Measurements from ENCODE around the gene CAP2. TPM values are rescaled to one million over a fixed set of nuclear protein-coding genes. Genes with fewer than 3 reads are reported as not detected.

Gene CAP2
- total and polyA plus RNA-seq, 10 donors, result 0.68 to 2.8 (median 1.8) TPM

- DNase-seq, result no peak
- WGBS, 5 donors, result 92 to 99% (median 94%) methylated on average over 3 of the region's 3 CpGs
- no peaks in the 10 kb centered on the region for H3K9me3 ChIP-seq
- no peaks in the 10 kb centered on the region for H3K27me3 ChIP-seq (replicated peaks in 1 of 7)
- H3K4me3 ChIP-seq, result no peak overlapping the region
- H3K27ac ChIP-seq, result no peak overlapping the region
- TF ChIP-seq, protein P1, sequence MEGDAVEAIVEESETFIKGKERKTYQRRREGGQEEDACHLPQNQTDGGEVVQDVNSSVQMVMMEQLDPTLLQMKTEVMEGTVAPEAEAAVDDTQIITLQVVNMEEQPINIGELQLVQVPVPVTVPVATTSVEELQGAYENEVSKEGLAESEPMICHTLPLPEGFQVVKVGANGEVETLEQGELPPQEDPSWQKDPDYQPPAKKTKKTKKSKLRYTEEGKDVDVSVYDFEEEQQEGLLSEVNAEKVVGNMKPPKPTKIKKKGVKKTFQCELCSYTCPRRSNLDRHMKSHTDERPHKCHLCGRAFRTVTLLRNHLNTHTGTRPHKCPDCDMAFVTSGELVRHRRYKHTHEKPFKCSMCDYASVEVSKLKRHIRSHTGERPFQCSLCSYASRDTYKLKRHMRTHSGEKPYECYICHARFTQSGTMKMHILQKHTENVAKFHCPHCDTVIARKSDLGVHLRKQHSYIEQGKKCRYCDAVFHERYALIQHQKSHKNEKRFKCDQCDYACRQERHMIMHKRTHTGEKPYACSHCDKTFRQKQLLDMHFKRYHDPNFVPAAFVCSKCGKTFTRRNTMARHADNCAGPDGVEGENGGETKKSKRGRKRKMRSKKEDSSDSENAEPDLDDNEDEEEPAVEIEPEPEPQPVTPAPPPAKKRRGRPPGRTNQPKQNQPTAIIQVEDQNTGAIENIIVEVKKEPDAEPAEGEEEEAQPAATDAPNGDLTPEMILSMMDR (IDR thresholded peaks at IDR 0.05 in 8 of 11, conservative IDR thresholded peaks at IDR 0.05 in 3 of 11), result no peak
- TF ChIP-seq POLR2AphosphoS5 (IDR thresholded peaks at IDR 0.05) (no peak), POLR2A (IDR thresholded peaks at IDR 0.05) (no peak)
- H3K36me3 ChIP-seq, result no peaks in the 10 kb centered on the region
- intact Hi-C loops (cut with DNase I; ENCODE audit: low total_unique reads), result no loop called here
- H3K4me1 ChIP-seq, result peaks cover 0 to 14% (median 3%) of the 10 kb centered on the region in 6 donors
These were observed 202.7 kb downstream of the CAP2 start for GRCh38 chr6:17596085-17596484.

DNA sequence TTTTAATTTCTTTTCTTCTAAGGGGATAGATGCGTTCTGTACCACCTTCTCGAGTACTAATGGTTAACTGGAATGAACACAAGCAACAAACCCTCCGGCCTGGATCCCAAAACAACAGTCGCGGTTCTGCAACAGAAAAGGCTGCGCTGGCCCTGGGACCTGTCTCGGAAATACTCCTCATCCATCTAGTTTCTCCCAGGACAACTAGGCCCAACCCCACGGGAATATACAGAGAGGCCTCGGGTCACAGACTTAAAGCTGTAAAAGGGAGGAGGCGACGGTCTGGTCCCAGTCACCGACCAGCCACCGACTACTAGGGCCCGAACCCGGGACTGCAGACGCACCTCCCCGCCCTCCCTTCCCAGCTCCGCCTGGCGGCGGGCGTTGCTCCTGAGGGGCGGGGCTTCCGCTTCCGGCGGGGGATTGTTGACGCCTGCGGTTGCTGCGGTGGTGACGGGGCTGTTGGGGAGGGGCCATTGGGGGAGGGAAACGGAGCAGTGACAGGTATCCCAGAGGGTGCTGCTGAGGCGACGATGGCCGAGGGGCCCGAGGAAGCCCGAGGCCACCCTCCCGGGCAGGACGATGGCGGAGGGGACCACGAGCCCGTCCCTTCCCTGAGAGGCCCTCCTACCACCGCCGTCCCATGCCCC is 206.6 kb downstream of the CAP2 start, which contains the start of gene FAM8A1:
Gene FAM8A1 (plus strand): TSS at position 426 of the 650 bp plus-strand sequence. CDS start 108 bp downstream, at position 534.
- TF ChIP-seq POLR2AphosphoS5 (IDR thresholded peaks at IDR 0.05) (peak; percentile 91 to 97 (median 93)), POLR2A (IDR thresholded peaks at IDR 0.05) (peak in 2 of 3 donors; percentile 30 to 65)
- TF ChIP-seq, protein P1 (IDR thresholded peaks at IDR 0.05 in 8 of 11, conservative IDR thresholded peaks at IDR 0.05 in 3 of 11), result peak; percentile 46 to 89 (median 75)
- peak; percentile 100 for DNase-seq
- Histone ChIP-seq H3K4me1 (peaks cover 6 to 47% (median 29%) of the 10 kb centered on the region in 6 donors), H3K4me3 (peak within 1 kb of the TSS; percentile 74 to 96 (median 84)), H3K36me3 (peaks cover 0 to 25% (median 6%) of the 10 kb centered on the region in 6 donors), H3K9me3 (no peaks in the 10 kb centered on the region), H3K27ac (peak within 1 kb of the TSS; percentile 90 to 99 (median 97)), H3K27me3 (replicated peaks in 1 of 7) (no peaks in the 10 kb centered on the region)
- intact Hi-C loops (cut with DNase I; ENCODE audit: low total_unique reads), result loop anchor here (10.0 kb wide), 1 partner anchor 105 kb away; the partner anchor contains the start of gene NUP153
- WGBS, 5 donors, result 11 to 15% (median 11%) methylated on average over 23 to 42 of the region's 42 CpGs

DNA sequence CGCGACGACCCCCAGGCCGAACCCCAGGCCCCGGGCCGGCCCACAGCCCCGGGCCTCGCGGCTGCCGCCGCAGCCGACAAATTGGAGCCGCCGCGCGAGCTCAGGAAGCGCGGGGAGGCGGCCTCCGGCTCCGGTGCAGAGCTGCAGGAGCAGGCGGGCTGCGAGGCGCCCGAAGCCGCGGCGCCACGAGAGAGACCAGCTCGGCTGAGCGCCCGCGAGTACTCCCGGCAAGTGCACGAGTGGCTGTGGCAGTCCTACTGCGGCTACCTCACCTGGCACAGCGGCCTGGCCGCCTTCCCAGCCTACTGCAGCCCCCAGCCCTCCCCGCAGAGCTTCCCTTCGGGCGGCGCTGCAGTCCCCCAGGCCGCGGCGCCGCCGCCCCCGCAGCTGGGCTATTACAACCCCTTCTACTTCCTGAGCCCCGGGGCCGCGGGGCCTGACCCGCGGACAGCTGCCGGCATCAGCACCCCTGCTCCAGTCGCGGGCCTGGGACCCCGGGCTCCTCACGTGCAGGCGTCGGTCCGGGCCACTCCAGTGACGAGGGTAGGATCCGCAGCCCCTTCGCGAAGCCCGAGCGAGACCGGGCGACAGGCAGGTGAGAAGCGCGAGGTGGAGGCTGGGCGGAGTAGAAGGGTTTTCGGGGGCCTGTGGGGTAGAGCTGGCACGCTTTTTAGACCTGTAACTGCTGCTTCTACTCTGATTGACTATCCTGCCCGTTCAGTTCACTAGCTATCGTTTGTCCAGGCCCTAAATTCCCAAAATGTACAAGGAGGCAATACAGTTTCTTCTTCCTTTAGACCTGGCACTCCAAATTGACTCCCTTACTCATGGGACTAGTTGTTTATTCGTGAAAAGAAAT is 207.4 kb downstream of the CAP2 start:
- Histone ChIP-seq H3K4me3 (peak overlapping the region; percentile 74 to 96 (median 84)), H3K27me3 (replicated peaks in 1 of 7) (no peaks in the 10 kb centered on the region), H3K9me3 (no peaks in the 10 kb centered on the region), H3K27ac (peak overlapping the region; percentile 90 to 99 (median 97)), H3K4me1 (peaks cover 6 to 47% (median 29%) of the 10 kb centered on the region in 6 donors), H3K36me3 (peaks cover 0 to 32% (median 8%) of the 10 kb centered on the region in 6 donors)
- WGBS, 5 donors, result 0 to 4% (median 1%) methylated on average over 14 to 77 of the region's 77 CpGs
- TF ChIP-seq POLR2AphosphoS5 (IDR thresholded peaks at IDR 0.05) (peak in 1 of 3 donors; percentile 23), POLR2A (IDR thresholded peaks at IDR 0.05) (no peak)
- TF ChIP-seq, protein P1 (IDR thresholded peaks at IDR 0.05 in 8 of 11, conservative IDR thresholded peaks at IDR 0.05 in 3 of 11), result no peak
- intact Hi-C loops (cut with DNase I; ENCODE audit: low total_unique reads), result loop anchor here (10.0 kb wide), 1 partner anchor 104 kb away; the partner anchor contains the start of gene NUP153
- DNase-seq, result peak; percentile 93
